KOPT-K1 (cell line): Measurements from ENCODE around the gene CHRM4.
"Not testable (repeated sequence)": the region's sequence is repeated elsewhere in the genome, so short reads cannot be mapped to it uniquely, and the experiment has no call there.

ENCODE experiments used
- H3K27ac ChIP-seq: fragments of 200-600 bp; sonication (generic); 2 replicates; pipeline ENCODE4 v1.5.1; 2016; ENCODE audit warnings: antibody characterized with exemption, mild to moderate bottlenecking, low read depth, low read length; ENCODE audit not compliant: poor library complexity, severe bottlenecking
- H3K36me3 ChIP-seq: fragments of 200-600 bp; sonication (generic); 2 replicates; pipeline ENCODE4 v1.5.1; 2017; ENCODE audit warnings: antibody characterized with exemption, mild to moderate bottlenecking, low read length, moderate library complexity; ENCODE audit not compliant: insufficient read depth
- H3K9me3 ChIP-seq: fragments of 200-600 bp; sonication (generic); 2 replicates; pipeline ENCODE4 v1.5.1; 2017; ENCODE audit warnings: antibody characterized with exemption, low read length, mild to moderate bottlenecking; ENCODE audit not compliant: insufficient read depth, poor library complexity, severe bottlenecking

The CHRM4 gene

DNA sequence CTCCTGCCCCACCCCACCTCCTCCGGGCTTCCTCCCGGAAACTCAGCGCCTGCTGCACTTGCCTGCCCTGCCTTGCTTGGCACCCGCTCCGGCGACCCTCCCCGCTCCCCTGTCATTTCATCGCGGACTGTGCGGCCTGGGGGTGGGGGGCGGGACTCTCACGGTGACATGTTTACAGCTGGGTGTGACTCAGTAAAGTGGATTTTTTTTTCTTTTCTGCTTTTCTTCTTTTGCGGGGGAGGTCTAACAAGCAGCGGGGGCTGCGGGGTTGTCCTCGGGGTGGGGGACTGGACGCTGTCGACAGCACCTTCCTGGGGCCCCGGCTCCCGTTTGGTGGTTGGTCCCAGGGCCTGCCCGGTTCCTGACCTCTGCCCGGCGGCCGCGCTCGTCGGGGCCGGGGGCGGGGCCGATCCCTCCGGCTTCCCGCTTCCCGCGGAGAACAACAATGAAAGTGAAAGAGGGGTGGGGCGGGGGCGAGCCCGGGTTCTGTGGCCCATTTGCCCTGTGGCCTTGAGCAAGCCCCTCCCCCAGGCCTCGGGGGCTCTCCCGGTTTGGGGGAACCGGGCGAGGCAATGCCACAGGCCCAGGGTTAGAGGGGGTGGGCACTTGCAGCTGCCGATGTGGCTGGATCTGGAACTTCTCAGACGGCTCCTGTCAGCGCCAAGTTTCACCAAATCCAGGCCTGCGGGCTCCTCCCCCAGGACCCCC lies 11.1 kb downstream of the CHRM4 start:
- peaks cover 50% of the 10 kb centered on the region for H3K36me3 ChIP-seq
- H3K9me3 ChIP-seq: no peaks in the 10 kb centered on the region
- no peak overlapping the region for H3K27ac ChIP-seq

DNA sequence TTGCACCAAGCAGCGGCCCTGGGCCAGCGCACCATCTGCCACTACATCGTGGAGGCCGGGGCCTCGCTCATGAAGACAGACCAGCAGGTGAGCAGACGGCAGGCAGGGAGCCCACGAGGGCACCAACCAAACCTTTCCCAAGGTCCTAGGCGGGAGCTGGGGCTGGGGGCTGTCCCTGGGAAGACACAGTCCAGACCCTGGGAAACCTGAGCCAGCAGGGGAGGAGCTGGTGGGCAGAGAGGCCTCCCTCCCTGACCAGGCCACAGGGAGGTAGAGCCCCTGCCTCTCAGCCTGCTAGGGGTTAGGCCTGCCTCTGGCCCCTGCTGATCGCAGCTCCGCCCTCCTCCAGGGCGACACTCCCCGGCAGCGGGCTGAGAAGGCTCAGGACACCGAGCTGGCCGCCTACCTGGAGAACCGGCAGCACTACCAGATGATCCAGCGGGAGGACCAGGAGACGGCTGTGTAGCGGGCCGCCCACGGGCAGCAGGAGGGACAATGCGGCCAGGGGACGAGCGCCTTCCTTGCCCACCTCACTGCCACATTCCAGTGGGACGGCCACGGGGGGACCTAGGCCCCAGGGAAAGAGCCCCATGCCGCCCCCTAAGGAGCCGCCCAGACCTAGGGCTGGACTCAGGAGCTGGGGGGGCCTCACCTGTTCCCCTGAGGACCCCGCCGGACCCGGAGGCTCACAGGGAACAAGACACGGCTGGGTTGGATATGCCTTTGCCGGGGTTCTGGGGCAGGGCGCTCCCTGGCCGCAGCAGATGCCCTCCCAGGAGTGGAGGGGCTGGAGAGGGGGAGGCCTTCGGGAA lies 11.9 kb downstream of the CHRM4 start:
- peaks cover 58% of the 10 kb centered on the region for H3K36me3 ChIP-seq
- H3K27ac ChIP-seq, H3K9me3 ChIP-seq: not testable (repeated sequence)

DNA sequence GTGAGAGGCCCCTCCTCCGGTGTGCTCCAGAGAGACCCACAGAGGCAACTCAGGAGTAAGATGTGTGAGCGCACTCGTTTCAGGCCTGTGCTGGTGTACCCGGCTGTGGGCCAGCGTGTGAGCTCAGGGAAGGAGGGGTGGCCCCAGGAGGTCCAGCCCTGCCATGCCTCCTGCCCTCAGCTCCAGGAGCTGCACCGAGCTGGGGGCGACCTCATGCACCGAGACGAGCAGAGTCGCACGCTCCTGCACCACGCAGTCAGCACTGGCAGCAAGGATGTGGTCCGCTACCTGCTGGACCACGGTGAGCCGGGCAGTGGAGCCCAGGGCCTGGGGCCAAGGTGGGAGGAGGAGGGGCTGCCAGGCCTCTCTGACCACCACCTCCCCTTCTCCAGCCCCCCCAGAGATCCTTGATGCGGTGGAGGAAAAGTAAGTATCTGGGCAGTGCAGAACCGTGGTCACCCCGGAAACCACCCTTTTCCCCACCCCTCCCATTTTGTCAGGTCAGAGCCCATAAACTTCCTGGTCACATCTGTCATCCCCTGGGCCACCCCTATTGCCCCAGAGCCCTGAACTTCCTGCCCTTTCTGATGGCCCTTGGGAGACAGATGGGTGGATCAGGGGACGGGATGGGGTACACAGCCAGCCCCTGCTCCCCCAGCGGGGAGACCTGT lies 12.6 kb downstream of the CHRM4 start:
- H3K27ac ChIP-seq: no peak overlapping the region
- no peaks in the 10 kb centered on the region for H3K9me3 ChIP-seq
- peaks cover 66% of the 10 kb centered on the region for H3K36me3 ChIP-seq

DNA sequence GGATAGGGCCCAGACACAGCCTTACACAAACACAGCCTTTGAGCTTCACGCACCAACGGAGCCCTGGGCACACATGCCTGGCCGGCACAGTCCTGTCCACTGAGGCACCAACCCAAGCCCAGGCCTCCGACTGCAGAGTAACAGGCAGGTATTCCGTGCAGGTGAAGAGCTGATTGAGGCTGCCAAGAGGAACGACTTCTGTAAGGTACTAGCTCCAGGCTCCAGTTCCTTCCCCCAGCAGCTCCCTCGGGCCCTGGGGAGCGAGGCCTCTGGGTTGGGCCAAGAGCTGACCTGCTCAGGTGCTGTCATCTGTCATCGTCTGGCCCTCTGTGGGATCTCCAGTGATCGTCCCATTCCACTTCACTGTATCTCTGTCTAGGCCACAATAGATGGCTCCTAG lies 13.3 kb downstream of the CHRM4 start:
- no peaks in the 10 kb centered on the region for H3K9me3 ChIP-seq
- no peak overlapping the region for H3K27ac ChIP-seq
- H3K36me3 ChIP-seq: peaks cover 72% of the 10 kb centered on the region

DNA sequence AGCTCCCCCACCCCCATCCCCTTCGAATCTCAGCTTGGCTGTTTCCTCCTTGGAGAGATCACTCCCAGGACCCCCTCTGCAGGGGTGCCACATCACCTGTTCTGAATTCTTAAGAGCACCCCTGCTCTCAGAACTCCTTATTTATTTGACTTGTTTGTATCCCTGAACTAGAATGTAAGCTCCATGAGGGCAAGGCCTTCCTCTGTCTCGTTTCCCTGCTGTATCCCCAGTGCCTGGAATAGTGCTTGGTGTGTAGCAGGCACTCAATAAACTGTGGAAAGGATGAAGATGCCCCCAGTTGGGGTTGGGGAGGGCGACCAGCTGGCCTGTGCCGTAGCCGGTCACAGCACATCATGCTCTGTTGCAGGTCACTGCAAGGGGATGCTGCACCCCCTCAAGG lies 13.7 kb downstream of the CHRM4 start:
- Histone ChIP-seq H3K9me3 (no peaks in the 10 kb centered on the region), H3K36me3 (peaks cover 73% of the 10 kb centered on the region), H3K27ac (no peak overlapping the region)

DNA sequence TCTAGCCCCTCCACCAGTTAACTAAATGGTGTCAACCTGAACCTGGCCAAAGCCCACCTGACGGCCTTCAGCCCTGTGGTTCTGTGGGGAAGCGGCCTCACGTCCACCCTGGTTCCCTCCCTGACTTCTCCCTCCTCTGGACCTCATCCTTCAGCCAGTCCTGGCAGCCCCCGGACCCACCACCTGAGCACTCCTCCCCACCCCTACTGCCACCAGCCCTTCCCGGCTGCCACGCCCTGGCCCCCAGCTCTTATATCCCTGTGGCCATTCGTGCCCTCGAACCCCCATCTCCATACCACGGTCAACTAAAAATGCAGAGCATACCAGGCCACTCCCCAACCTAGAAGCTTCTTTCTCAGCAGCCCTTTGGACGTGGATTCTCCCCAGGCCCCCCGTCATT lies 14.3 kb downstream of the CHRM4 start:
- no peaks in the 10 kb centered on the region for H3K9me3 ChIP-seq
- no peak overlapping the region for H3K27ac ChIP-seq
- H3K36me3 ChIP-seq: peaks cover 76% of the 10 kb centered on the region

DNA sequence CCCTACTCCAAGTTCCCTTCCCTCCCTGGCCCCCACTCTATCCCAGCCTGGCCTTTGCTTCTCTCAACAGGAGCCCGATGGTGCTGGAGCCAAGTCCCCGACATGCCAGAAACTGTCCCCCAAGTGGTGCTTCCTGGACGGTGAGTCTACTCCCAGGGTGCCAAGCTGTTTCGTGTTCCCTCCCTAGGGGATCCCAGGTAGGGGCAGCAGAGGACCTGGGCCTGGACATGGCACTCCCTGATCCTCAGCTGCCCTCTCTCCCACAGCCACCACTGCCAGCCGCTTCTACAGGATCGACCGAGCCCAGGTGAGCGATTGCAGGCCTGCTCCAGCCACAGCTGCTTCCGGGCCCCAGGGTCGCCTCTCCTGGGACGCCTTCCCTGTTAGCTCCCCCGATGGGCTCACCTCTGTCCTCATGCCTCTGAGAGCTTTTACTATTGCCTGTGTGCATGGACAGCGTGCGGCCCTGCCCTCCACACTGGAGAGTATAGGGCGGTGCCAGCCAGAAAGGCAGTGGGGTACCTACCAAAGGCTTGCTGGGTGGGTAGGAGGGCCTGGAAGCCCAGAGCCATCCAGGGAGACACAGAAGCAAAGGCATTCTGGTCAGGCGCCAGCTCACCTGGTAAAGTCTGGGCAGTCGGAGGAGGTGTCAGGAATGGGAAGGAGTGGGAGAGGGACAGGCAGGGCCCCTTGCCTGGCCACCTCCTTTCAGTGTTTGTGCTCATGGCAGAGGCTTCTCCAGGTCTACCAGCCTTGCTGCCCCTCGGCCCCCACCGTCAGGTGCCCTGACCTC lies 15.1 kb downstream of the CHRM4 start:
- peaks cover 84% of the 10 kb centered on the region for H3K36me3 ChIP-seq

DNA sequence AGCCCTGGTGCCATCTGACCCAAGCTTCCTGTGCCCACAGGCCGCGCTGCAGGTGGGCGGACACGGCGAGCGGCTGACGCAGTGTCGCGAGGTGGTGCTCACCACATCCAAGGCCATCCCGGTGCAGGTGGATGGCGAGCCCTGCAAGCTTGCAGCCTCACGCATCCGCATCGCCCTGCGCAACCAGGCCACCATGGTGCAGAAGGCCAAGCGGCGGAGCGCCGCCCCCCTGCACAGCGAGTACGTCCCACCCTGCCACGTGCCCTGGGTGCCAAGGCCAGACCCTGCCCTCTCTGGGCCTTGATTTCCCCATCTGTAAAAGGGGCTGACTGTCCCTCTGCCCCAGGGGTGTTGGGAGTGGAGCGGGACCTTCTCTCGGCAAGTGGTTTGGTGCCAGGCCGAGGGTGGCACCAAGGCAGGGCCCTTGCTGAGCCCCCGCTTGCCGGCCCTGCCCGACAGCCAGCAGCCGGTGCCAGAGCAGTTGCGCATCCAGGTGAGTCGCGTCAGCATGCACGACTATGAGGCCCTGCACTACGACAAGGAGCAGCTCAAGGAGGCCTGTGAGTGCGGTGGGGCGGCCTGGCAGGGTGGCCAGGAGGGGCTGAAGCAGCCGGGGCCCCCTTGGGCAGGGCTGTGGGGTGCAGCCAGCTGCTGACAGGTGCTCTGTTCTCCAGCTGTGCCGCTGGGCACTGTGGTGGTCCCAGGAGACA lies 16.0 kb downstream of the CHRM4 start:
- Histone ChIP-seq H3K9me3 (no peaks in the 10 kb centered on the region), H3K36me3 (peaks cover 93% of the 10 kb centered on the region), H3K27ac (no peak overlapping the region)

More for the DNA sequence above, 15.1 kb downstream of the CHRM4 start:
- no peak overlapping the region for H3K27ac ChIP-seq
- H3K9me3 ChIP-seq: no peaks in the 10 kb centered on the region

DNA sequence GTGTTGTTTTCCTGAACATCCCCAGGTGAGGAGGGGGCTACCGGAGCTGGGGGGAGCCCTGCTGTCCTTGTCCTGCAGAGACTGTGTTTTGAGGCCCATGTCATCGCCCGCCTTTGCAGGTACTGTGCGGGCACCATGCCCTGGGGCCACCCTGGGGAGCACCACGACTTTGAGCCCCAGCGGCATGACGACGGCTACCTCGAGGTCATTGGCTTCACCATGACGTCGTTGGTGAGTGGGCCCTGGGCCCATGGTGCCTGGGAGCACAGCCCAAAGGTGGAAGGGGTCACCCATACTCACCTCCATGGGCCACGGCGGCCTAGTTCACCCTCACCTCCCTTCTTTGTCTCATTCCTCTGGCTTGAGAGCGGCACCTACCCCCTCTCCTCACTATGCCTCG lies 16.8 kb downstream of the CHRM4 start:
- H3K9me3 ChIP-seq: no peaks in the 10 kb centered on the region
- H3K27ac ChIP-seq: no peak overlapping the region
- peaks cover 100% of the 10 kb centered on the region for H3K36me3 ChIP-seq

DNA sequence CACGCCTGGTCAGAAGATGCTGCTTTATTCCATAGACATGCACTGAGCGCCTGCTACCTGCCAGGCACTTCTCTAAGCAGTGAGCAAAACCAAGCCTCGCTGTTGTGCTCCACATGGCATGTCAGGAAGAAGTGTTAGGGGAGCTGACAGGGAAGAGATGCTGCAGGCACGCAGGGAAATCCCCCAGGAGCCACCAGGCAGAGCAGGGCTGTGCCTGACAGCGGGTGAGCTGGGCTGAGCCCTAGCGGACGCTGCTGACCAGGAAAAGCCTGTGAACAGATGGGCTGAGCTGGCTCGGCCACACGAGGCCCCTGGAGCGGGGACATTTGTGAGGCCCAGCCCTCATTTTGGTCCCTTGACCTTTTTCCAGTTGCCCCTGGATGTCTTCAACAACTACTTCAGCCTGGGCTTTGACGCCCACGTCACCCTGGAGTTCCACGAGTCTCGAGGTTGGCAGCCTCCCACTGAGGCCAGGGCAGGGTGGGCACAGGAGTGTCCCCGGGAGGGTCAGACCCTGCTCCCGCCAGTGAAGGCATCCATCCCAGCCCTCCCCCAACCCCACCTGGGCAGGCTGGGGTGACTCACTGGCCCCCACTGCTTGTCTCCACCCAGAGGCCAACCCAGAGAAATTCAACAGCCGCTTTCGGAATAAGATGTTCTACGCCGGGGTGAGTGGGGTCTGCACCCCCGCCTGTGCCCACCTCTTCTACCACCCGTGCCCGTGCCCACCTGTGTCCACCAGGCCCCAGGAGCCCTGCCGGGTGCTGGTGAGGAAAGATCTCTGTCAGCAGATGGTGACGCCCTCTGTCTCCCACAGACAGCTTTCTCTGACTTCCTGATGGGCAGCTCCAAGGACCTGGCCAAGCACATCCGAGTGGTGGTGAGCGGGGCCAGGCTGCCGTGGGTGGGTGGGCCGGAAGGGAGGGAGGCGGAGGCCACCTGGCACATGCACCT lies 17.5 kb downstream of the CHRM4 start:
- Histone ChIP-seq H3K9me3 (no peaks in the 10 kb centered on the region), H3K36me3 (peaks cover 100% of the 10 kb centered on the region)

DNA sequence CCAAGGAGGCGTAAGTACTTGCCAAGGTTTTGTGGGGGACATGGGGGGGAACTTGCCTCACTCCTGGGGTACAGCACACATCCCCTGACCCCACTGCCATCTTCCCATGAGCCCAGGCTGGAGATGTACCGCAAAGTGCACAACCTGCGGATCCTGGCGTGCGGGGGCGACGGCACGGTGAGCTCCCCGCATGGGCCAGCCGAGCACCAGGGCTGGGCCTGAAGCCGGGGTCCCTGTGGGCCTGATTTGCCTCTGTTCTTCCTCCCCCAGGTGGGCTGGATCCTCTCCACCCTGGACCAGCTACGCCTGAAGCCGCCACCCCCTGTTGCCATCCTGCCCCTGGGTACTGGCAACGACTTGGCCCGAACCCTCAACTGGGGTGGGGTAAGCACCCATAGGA lies 19.1 kb downstream of the CHRM4 start:
- not testable (repeated sequence) for H3K9me3 ChIP-seq, H3K27ac ChIP-seq
- H3K36me3 ChIP-seq: peaks cover 99% of the 10 kb centered on the region

More for the DNA sequence above, 17.5 kb downstream of the CHRM4 start:
- H3K27ac ChIP-seq: no peak overlapping the region

DNA sequence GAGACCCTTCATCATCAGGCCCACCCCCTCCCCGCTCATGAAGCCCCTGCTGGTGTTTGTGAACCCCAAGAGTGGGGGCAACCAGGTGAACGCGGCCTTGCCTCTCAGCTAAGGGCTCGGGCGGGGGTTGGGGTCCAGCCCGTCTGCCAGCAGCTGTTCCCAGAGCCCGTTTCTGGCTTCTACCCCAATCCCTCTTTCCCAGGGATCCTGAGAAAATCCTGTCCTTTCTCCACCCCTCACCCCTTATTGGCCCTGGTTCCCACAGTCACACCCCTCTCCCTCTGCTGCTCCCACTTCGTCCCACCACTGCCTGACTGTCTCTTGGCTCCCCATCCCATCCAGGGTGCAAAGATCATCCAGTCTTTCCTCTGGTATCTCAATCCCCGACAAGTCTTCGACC lies 19.5 kb downstream of the CHRM4 start:
- H3K9me3 ChIP-seq: no peaks in the 10 kb centered on the region
- peaks cover 96% of the 10 kb centered on the region for H3K36me3 ChIP-seq
- H3K27ac ChIP-seq: no peak overlapping the region

DNA sequence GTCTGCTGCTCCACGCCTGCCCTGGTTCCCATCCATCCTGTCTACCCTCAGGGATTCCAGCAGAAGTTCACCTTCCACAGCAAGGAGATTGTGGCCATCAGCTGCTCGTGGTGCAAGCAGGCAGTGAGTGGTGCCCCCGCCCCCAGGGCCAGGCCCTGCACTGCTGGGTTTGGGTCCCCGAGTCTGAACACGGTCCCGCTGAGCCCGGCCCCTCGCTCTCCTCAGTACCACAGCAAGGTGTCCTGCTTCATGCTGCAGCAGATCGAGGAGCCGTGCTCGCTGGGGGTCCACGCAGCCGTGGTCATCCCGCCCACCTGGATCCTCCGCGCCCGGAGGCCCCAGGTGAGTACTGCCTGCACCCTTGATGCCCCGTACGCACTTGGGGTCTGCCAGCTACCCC lies 20.3 kb downstream of the CHRM4 start:
- H3K9me3 ChIP-seq, H3K27ac ChIP-seq: not testable (repeated sequence)
- peaks cover 96% of the 10 kb centered on the region for H3K36me3 ChIP-seq
